HG03139 (cell line): ENCODE data around the gene KCNK16.

Experiments
- ATAC-seq: cut with Tn5 transposase; IDR thresholded peaks from one replicate; pipeline ENCODE4 v1.9.1; 2021; ENCODE audit not compliant: unreplicated experiment

Gene KCNK16

GRCh38 chr6:39281312-39281980 is 41.1 kb downstream of the KCNK16 start:
- ATAC-seq: no peak

- no peak for ATAC-seq
Observed at GRCh38 chr6:39280247-39280731, 42.2 kb downstream of the KCNK16 start.

- no peak for ATAC-seq
Observed at GRCh38 chr6:39279539-39279938, 43.0 kb downstream of the KCNK16 start.

- no peak for ATAC-seq
Observed at GRCh38 chr6:39276379-39276995, 46.0 kb downstream of the KCNK16 start.

- no peak for ATAC-seq
Observed at GRCh38 chr6:39274903-39275302, 47.6 kb downstream of the KCNK16 start.

GRCh38 chr6:39274471-39274870 is 48.0 kb downstream of the KCNK16 start:
- ATAC-seq: no peak

- no peak for ATAC-seq
Observed at GRCh38 chr6:39273406-39273821, 49.1 kb downstream of the KCNK16 start.

- no peak for ATAC-seq
Observed at GRCh38 chr6:39269961-39270360, 52.5 kb downstream of the KCNK16 start.

GRCh38 chr6:39268721-39269120 is 53.8 kb downstream of the KCNK16 start:
- no peak for ATAC-seq

- no peak for ATAC-seq
Observed at GRCh38 chr6:39268171-39268570, 54.3 kb downstream of the KCNK16 start.

GRCh38 chr6:39266782-39267355 is 55.6 kb downstream of the KCNK16 start:
- ATAC-seq: no peak

- ATAC-seq: no peak
Observed at GRCh38 chr6:39266375-39266774, 56.1 kb downstream of the KCNK16 start.
